ENCODE data around the gene ZNF280B. TPM values are rescaled to one million over a fixed set of nuclear protein-coding genes. Genes with fewer than 3 reads are reported as not detected.
"Not testable (repeated sequence)": the region's sequence is repeated elsewhere in the genome, so short reads cannot be mapped to it uniquely, and the experiment has no call there.

Gene ZNF280B
- total and polyA plus RNA-seq, 10 of the 15 experiments (the other 5 are each of a cell fraction or from before 2014, with no cell fraction given): 0.28 to 2.2 (median 1.1) TPM

DNA sequence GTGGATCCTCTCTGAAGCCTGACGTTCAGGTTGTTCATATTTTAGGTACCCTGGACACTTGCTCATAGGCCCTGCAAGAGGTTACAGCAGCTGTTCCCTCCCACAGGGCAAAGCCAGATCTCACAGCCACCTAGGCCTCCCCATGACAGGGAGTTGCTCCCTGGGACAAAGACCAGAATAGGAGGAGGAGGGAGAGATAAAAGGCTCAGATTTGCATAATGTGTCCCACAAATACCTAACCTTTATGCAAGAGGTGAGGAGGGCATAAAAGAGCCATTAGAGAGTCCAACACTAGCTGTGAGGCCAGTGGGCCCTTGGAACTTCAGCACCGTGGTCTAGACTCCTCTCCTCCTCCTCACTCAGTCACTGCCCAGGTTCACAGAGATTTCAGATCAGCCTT is 33.8 kb downstream of the ZNF280B start:
- ChIA-PET RAD21 (ENCODE audit: unreplicated experiment) (no interaction called here), POLR2A (no interaction called here), SMC1A (ENCODE audit: uncharacterized antibody, unreplicated experiment) (no interaction called here), CTCF (interaction anchor here (0.7 kb wide), 1 partner anchor 393 kb away, joined by 3 read pairs; no protein-coding TSS in a partner anchor)
- H3K4me2 ChIP-seq (ENCODE audit: control insufficient read depth, insufficient read depth): no peak overlapping the region
- intact Hi-C loops (cut with micrococcal nuclease; ENCODE audit: unreplicated experiment): no loop called here
- H3K4me1 ChIP-seq (ENCODE audit: control insufficient read depth, insufficient read depth, low read length): no peaks in the 10 kb centered on the region
- ATAC-seq: no peak
- no peaks in the 10 kb centered on the region for H3K27me3 ChIP-seq (replicated peaks in 1 of 2; ENCODE audit: control insufficient read depth in 2 of 2, insufficient read depth in 2 of 2, low read length in 1 of 2)
- in situ Hi-C loops (cut with MboI): no loop called here
- no TSS peak for BruUV-seq (replicated peaks)
- no peak overlapping the region for H3K27ac ChIP-seq (ENCODE audit: control insufficient read depth, insufficient read depth)
- no peak for FAIRE-seq
- H3K9ac ChIP-seq (ENCODE audit: control insufficient read depth, insufficient read depth, low read length): no peak overlapping the region
- 16% methylated on average over 2 of the region's 2 CpGs for WGBS (ENCODE audit: insufficient coverage, insufficient replicate concordance, low lambda C conversion rate, missing lambda C conversion rate)
- H3K9me3 ChIP-seq (replicated peaks; ENCODE audit: control insufficient read depth, insufficient read depth, low read length): no peaks in the 10 kb centered on the region
- DNase-seq (ENCODE audit: low read depth, low spot score): no peak
- no peaks in the 10 kb centered on the region for H3K79me2 ChIP-seq (ENCODE audit: control insufficient read depth, insufficient read depth, low read length)
- TF ChIP-seq ESRRA (IDR thresholded peaks at IDR 0.05; ENCODE audit: low read length) (no peak), YBX1 (IDR thresholded peaks at IDR 0.05) (no peak), TARDBP (IDR thresholded peaks at IDR 0.05; ENCODE audit: borderline replicate concordance) (no peak), CHD2 (IDR thresholded peaks at IDR 0.05; ENCODE audit: borderline replicate concordance, low read depth, low read length) (no peak), GABPA (IDR thresholded peaks at IDR 0.05; ENCODE audit: low read depth) (no peak)
- TF ChIP-seq, protein P1, sequence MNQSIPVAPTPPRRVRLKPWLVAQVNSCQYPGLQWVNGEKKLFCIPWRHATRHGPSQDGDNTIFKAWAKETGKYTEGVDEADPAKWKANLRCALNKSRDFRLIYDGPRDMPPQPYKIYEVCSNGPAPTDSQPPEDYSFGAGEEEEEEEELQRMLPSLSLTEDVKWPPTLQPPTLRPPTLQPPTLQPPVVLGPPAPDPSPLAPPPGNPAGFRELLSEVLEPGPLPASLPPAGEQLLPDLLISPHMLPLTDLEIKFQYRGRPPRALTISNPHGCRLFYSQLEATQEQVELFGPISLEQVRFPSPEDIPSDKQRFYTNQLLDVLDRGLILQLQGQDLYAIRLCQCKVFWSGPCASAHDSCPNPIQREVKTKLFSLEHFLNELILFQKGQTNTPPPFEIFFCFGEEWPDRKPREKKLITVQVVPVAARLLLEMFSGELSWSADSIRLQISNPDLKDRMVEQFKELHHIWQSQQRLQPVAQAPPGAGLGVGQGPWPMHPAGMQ (IDR thresholded peaks at IDR 0.05; ENCODE audit: borderline replicate concordance): no peak
- H3K36me3 ChIP-seq (ENCODE audit: control insufficient read depth in 2 of 2, insufficient read depth in 2 of 2, low read length in 1 of 2): no peaks in the 10 kb centered on the region
- H3K4me3 ChIP-seq: no peak overlapping the region
- H4K20me1 ChIP-seq (ENCODE audit: control insufficient read depth, insufficient read depth): no peaks in the 10 kb centered on the region
- no peak overlapping the region for H2AFZ ChIP-seq (ENCODE audit: control insufficient read depth, low read depth, low read length)

- not testable (repeated sequence) for H3K79me2 ChIP-seq (ENCODE audit: control insufficient read depth, insufficient read depth, low read length)
Measured at GRCh38 chr22:22471104-22471503, 37.4 kb downstream of the ZNF280B start.

More at GRCh38 chr22:22471104-22471503, 37.4 kb downstream of the ZNF280B start:
- intact Hi-C loops (cut with micrococcal nuclease; ENCODE audit: unreplicated experiment); H3K4me3 ChIP-seq; BruUV-seq (replicated peaks); FAIRE-seq; H3K36me3 ChIP-seq (ENCODE audit: control insufficient read depth in 2 of 2, insufficient read depth in 2 of 2, low read length in 1 of 2); H3K4me2 ChIP-seq (ENCODE audit: control insufficient read depth, insufficient read depth); H3K4me1 ChIP-seq (ENCODE audit: control insufficient read depth, insufficient read depth, low read length); H3K27me3 ChIP-seq (replicated peaks in 1 of 2; ENCODE audit: control insufficient read depth in 2 of 2, insufficient read depth in 2 of 2, low read length in 1 of 2); H4K20me1 ChIP-seq (ENCODE audit: control insufficient read depth, insufficient read depth); DNase-seq (ENCODE audit: low read depth, low spot score); in situ Hi-C loops (cut with MboI); ATAC-seq; H3K27ac ChIP-seq (ENCODE audit: control insufficient read depth, insufficient read depth); CTCF ChIA-PET; H3K9ac ChIP-seq (ENCODE audit: control insufficient read depth, insufficient read depth, low read length); RAD21 ChIA-PET (ENCODE audit: unreplicated experiment); H2AFZ ChIP-seq (ENCODE audit: control insufficient read depth, low read depth, low read length); H3K9me3 ChIP-seq (replicated peaks; ENCODE audit: control insufficient read depth, insufficient read depth, low read length): not testable (repeated sequence)
- WGBS (ENCODE audit: insufficient coverage, insufficient replicate concordance, low lambda C conversion rate, missing lambda C conversion rate): 61% methylated on average over 5 of the region's 5 CpGs
- SMC1A ChIA-PET (ENCODE audit: uncharacterized antibody, unreplicated experiment): interaction anchor here (0.7 kb wide), 1 partner anchor 9 kb away, joined by 3 read pairs; no protein-coding TSS in a partner anchor
- POLR2A ChIA-PET: interaction anchor here (0.6 kb wide), 1 partner anchor 173 kb away, joined by 3 read pairs; no protein-coding TSS in a partner anchor

Measured in GM12878 (cell line).